Left lobe of liver (tissue), 2 donors: Measurements from ENCODE around the gene PDE7B. TPM values are rescaled to one million over a fixed set of nuclear protein-coding genes. Genes with fewer than 3 reads are reported as not detected.

Source experiments
- ATAC-seq: fragments of 200-7000 bp; cut with Tn5 transposase; one replicate; pipeline ENCODE4 v1.9.1; 2020; ENCODE audit warnings: mild to moderate bottlenecking, moderate library complexity
- DNase-seq: peaks from one replicate; pipeline ENCODE4 v3.0.0-alpha.2; 2020; ENCODE audit warnings: low spot score
- total RNA-seq: library from RNA; stranded (reverse); gene quantifications from one replicate; pipeline ENCODE4 v1.2.1, GENCODE V29; 2021
- donor health status: DM: no; HTN: no; CAD: no; lungs with moderate emphysema.
- donor health status: DM: no; HTN: yes; CAD: no.

The PDE7B gene
- total RNA-seq, 1 donor from 2014 or later: 3.4 TPM

- DNase-seq (no peak), ATAC-seq (no peak)
Observed at GRCh38 chr6:135922174-135922573, 70.7 kb downstream of the PDE7B start.

GRCh38 chr6:135922746-135923145, 71.2 kb downstream of the PDE7B start:
- ATAC-seq: no peak
- DNase-seq: no peak

GRCh38 chr6:135932651-135933050, 81.2 kb downstream of the PDE7B start:
- no peak for DNase-seq
- ATAC-seq: peak; percentile 82

GRCh38 chr6:135935941-135936601, 84.6 kb downstream of the PDE7B start:
- DNase-seq: no peak
- ATAC-seq: no peak

- ATAC-seq: no peak
- DNase-seq: no peak
Observed at GRCh38 chr6:135936606-135937005, 85.1 kb downstream of the PDE7B start.

- ATAC-seq (no peak), DNase-seq (no peak)
Observed at GRCh38 chr6:135937106-135937505, 85.6 kb downstream of the PDE7B start.

GRCh38 chr6:135938576-135939207, 87.2 kb downstream of the PDE7B start:
- DNase-seq: no peak

GRCh38 chr6:135939208-135939591, 87.7 kb downstream of the PDE7B start:
- DNase-seq: no peak

More at GRCh38 chr6:135938576-135939207, 87.2 kb downstream of the PDE7B start:
- ATAC-seq: peak; percentile 83

GRCh38 chr6:135940616-135941167, 89.2 kb downstream of the PDE7B start:
- ATAC-seq (no peak), DNase-seq (no peak)

More at GRCh38 chr6:135939208-135939591, 87.7 kb downstream of the PDE7B start:
- no peak for ATAC-seq

GRCh38 chr6:135941275-135942025, 89.9 kb downstream of the PDE7B start:
- no peak for ATAC-seq
- DNase-seq: no peak

- no peak for ATAC-seq
- DNase-seq: no peak
Observed at GRCh38 chr6:135944120-135944519, 92.6 kb downstream of the PDE7B start.

- no peak for DNase-seq
- no peak for ATAC-seq
Observed at GRCh38 chr6:135946674-135947073, 95.2 kb downstream of the PDE7B start.

GRCh38 chr6:135950669-135951068, 99.2 kb downstream of the PDE7B start:
- ATAC-seq (no peak), DNase-seq (no peak)

- DNase-seq (no peak), ATAC-seq (no peak)
Observed at GRCh38 chr6:135951169-135951568, 99.7 kb downstream of the PDE7B start.

GRCh38 chr6:135953818-135954217, 102.3 kb downstream of the PDE7B start:
- no peak for DNase-seq

GRCh38 chr6:135955099-135955498, 103.6 kb downstream of the PDE7B start:
- ATAC-seq (no peak), DNase-seq (no peak)

More at GRCh38 chr6:135953818-135954217, 102.3 kb downstream of the PDE7B start:
- no peak for ATAC-seq

GRCh38 chr6:135962731-135963130, 111.2 kb downstream of the PDE7B start:
- DNase-seq (no peak), ATAC-seq (no peak)

GRCh38 chr6:135970750-135971149, 119.2 kb downstream of the PDE7B start:
- ATAC-seq: no peak
- DNase-seq: no peak

- ATAC-seq (no peak), DNase-seq (no peak)
Observed at GRCh38 chr6:135971351-135971750, 119.8 kb downstream of the PDE7B start.

GRCh38 chr6:135972150-135972549, 120.6 kb downstream of the PDE7B start:
- no peak for ATAC-seq

GRCh38 chr6:135972586-135972985, 121.1 kb downstream of the PDE7B start:
- DNase-seq (no peak), ATAC-seq (no peak)

More at GRCh38 chr6:135972150-135972549, 120.6 kb downstream of the PDE7B start:
- DNase-seq: no peak
